Activated CD4-positive, CD25-positive, alpha-beta regulatory T cell treated with anti-CD3 and anti-CD28 coated beads, Interleukin-2, amount 50 U/mL, for 24 hours (primary cell): ENCODE measurements around the gene GCLM.

Experiments
- ATAC-seq, 2 donors: fragments of 150-1000 bp; cut with Tn5 transposase; one replicate each; pipeline ENCODE4 v1.10.0; 2021; ENCODE audit warnings: mild to moderate bottlenecking in 1 of 2, moderate library complexity in 1 of 2

Gene GCLM

GRCh38 chr1:93846206-93846991 lies 62.8 kb downstream of the GCLM start:
- ATAC-seq, result peak; percentile 34 to 37

GRCh38 chr1:93845538-93846205 lies 63.6 kb downstream of the GCLM start:
- ATAC-seq, result peak; percentile 55 to 56

- ATAC-seq, result no peak
These were observed 64.8 kb downstream of the GCLM start for GRCh38 chr1:93844262-93845045.

GRCh38 chr1:93842750-93843500 lies 66.3 kb downstream of the GCLM start:
- ATAC-seq, result no peak

GRCh38 chr1:93841771-93842170 lies 67.5 kb downstream of the GCLM start:
- ATAC-seq, result no peak

- no peak for ATAC-seq
These were observed 68.2 kb downstream of the GCLM start for GRCh38 chr1:93840956-93841482.

- ATAC-seq, result no peak
These were observed 69.5 kb downstream of the GCLM start for GRCh38 chr1:93839753-93840152.

- ATAC-seq, result no peak
These were observed 69.9 kb downstream of the GCLM start for GRCh38 chr1:93839307-93839706.

- no peak for ATAC-seq
These were observed 71.3 kb downstream of the GCLM start for GRCh38 chr1:93837961-93838360.
